GM18498 (cell line): Measurements from ENCODE around the gene GRIK2.

ENCODE experiments used
- ATAC-seq: cut with Tn5 transposase; IDR thresholded peaks from one replicate; pipeline ENCODE4 v1.9.1; 2021; ENCODE audit warnings: mild to moderate bottlenecking, moderate library complexity; ENCODE audit not compliant: unreplicated experiment

The GRIK2 gene

DNA sequence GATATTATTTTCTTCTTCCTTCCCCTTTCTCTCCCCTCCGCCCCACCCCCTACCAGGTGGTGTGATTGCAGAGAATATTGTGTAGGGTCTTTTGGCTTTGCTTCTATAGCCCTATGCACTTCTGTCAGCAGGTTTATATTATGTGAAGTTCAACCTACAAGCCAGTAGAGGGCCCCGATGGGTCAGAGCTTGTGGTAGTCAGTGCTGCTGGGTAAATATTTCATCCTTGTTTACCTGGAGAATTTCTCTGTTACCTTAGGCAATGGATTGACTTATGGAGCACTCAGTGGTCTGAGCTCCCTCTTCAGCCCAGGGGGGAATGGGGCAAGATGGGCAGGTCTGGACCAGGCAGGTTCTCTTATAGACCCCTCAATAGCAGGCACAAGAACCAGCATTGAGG, 720.9 kb downstream of the GRIK2 start:
- no peak for ATAC-seq

DNA sequence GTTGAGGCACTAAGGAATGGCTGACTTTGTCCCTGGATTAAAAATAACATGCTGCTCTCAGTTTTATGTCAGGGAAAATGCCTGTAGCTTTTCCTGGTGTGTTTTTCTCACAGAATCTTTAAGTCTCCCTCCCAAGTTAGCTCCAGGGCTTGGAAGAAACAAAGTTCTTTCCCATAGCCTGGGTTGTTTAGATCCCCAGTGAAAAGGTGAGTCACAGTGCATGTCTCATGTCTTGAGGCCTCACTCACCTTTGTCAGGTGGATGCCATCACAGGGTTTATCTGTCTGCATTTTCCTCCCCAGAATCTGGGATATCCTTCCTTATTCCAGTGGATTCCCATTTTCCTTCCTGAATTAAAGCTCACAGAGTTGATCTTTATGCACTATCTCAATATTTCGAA, 722.4 kb downstream of the GRIK2 start:
- ATAC-seq = no peak

DNA sequence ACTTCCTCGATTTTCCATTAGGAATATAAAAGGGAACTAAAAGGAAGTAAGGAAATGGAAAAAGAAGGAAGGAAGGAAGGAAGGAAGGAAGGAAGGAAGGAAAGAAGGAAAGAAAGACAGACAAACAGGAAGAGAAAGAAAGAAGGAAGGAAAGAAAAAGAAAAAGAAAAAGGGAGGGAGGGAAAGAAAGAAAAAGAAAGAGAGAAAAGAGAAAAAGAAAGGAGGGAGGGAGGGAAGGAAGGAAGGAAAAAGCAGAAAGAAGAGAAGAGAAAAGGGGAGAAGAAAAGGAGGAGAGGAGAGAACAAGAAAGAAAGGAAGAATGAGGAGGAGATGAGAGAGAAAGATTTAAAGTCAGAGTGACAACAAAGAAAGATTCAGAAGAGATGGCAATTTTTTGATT, 724.5 kb downstream of the GRIK2 start:
- ATAC-seq = no peak
